Neuronal stem cell (in vitro differentiated cells): ENCODE measurements around the gene ZCCHC24.
A peak's percentile ranks its signal among the peaks of the same experiment; 100 is the strongest.

Experiments
- DNase-seq: peaks from one replicate; pipeline ENCODE4 v3.0.0-alpha.2; 2013; ENCODE audit warnings: low spot score
- H2AFZ ChIP-seq: one replicate; pipeline ENCODE4 v1.6.1; 2013; ENCODE audit warnings: mild to moderate bottlenecking, low read length, inconsistent platforms
- H2AK5ac ChIP-seq: 2 replicates; pipeline ENCODE4 v1.6.1; 2013; ENCODE audit warnings: low read depth, mild to moderate bottlenecking, inconsistent platforms, low read length, moderate library complexity, mixed read lengths
- H2BK120ac ChIP-seq: 2 replicates; pipeline ENCODE4 v1.6.1; 2013; ENCODE audit warnings: low read depth, mild to moderate bottlenecking, inconsistent platforms, low read length, moderate library complexity, mixed read lengths
- H2BK12ac ChIP-seq: one replicate; pipeline ENCODE4 v1.6.1; 2013; ENCODE audit warnings: low read length, inconsistent platforms
- H2BK15ac ChIP-seq: 2 replicates; pipeline ENCODE4 v1.6.1; 2013; ENCODE audit warnings: mild to moderate bottlenecking, low read length, inconsistent platforms, mixed read lengths
- H2BK5ac ChIP-seq: one replicate; pipeline ENCODE4 v1.6.1; 2013; ENCODE audit warnings: inconsistent platforms, mild to moderate bottlenecking, low read length, moderate library complexity
- H3K14ac ChIP-seq: one replicate; pipeline ENCODE4 v1.6.1; 2013; ENCODE audit warnings: low read length, inconsistent platforms
- H3K18ac ChIP-seq: 2 replicates; pipeline ENCODE4 v1.6.1; 2013; ENCODE audit warnings: low read length, inconsistent platforms
- H3K23ac ChIP-seq: 2 replicates; pipeline ENCODE4 v1.6.1; 2013; ENCODE audit warnings: low read depth, mild to moderate bottlenecking, mixed read lengths, low read length, inconsistent platforms; ENCODE audit not compliant: poor library complexity
- H3K27ac ChIP-seq: replicated peaks from 3 replicates; pipeline ENCODE4 v1.5.1; 2013; ENCODE audit warnings: low read length, inconsistent platforms
- H3K27me3 ChIP-seq, 3 experiments: 2 replicates each; pipeline ENCODE4 v1.6.1; 2013; ENCODE audit warnings: low read length in 3 of 3, mild to moderate bottlenecking in 2 of 3, inconsistent platforms in 1 of 3, low read depth in 1 of 3, mixed read lengths in 1 of 3, moderate library complexity in 1 of 3; ENCODE audit not compliant: control insufficient read depth in 3 of 3, insufficient read depth in 3 of 3
- H3K36me3 ChIP-seq, 2 donors: replicated peaks in 1 of 2; 2 replicates each; pipeline ENCODE4 v1.6.1; 2013; ENCODE audit warnings: low read length in 2 of 2; ENCODE audit not compliant: control insufficient read depth in 2 of 2, insufficient read depth in 2 of 2
- H3K4ac ChIP-seq: 2 replicates; pipeline ENCODE4 v1.6.1; 2013; ENCODE audit warnings: inconsistent platforms, mild to moderate bottlenecking, low read length, moderate library complexity
- H3K4me1 ChIP-seq, 2 donors: 1 replicate in 1 of 2; 2 replicates in 1 of 2; pipeline ENCODE4 v1.6.1; 2013; ENCODE audit warnings: low read length in 2 of 2, low read depth in 1 of 2; ENCODE audit not compliant: control insufficient read depth in 2 of 2, insufficient read depth in 1 of 2
- H3K4me2 ChIP-seq: one replicate; pipeline ENCODE4 v1.6.1; 2013; ENCODE audit warnings: mild to moderate bottlenecking, low read length, inconsistent platforms; ENCODE audit not compliant: insufficient read depth, poor library complexity, severe bottlenecking
- H3K4me3 ChIP-seq, 2 donors: 2 replicates each; pipeline ENCODE4 v1.5.1; 2013; ENCODE audit warnings: low read length in 2 of 2, mild to moderate bottlenecking in 2 of 2, inconsistent platforms in 1 of 2, moderate library complexity in 1 of 2
- H3K79me1 ChIP-seq: one replicate; pipeline ENCODE4 v1.6.1; 2013; ENCODE audit warnings: low read depth, mild to moderate bottlenecking, inconsistent platforms, low read length, moderate library complexity
- H3K9ac ChIP-seq: one replicate; pipeline ENCODE4 v1.6.1; 2013; ENCODE audit warnings: mild to moderate bottlenecking, low read depth, low read length, inconsistent platforms; ENCODE audit not compliant: poor library complexity
- H3K9me3 ChIP-seq, 2 donors: replicated peaks in 1 of 2; 2 replicates each; pipeline versions ENCODE3 to v1.6.1; 2013; ENCODE audit warnings: low read length in 2 of 2, mild to moderate bottlenecking in 2 of 2, inconsistent platforms in 1 of 2, low read depth in 1 of 2, mixed read lengths in 1 of 2, moderate library complexity in 1 of 2; ENCODE audit not compliant: control insufficient read depth in 2 of 2, insufficient read depth in 1 of 2
- H4K8ac ChIP-seq: one replicate; pipeline ENCODE4 v1.6.1; 2013; ENCODE audit warnings: low read depth, mild to moderate bottlenecking, inconsistent platforms, low read length, moderate library complexity
- H4K91ac ChIP-seq: one replicate; pipeline ENCODE4 v1.6.1; 2013; ENCODE audit warnings: low read length, low read depth, mild to moderate bottlenecking, inconsistent platforms; ENCODE audit not compliant: poor library complexity
- WGBS, 2 donors: extraction: QIAGEN DNeasy Blood & Tissue Kit; methylation state at CpG; one replicate each; pipeline ENCODE4 v1.1.7; 2013; ENCODE audit warnings: missing lambda C conversion rate in 2 of 2, mixed read lengths in 1 of 2; ENCODE audit not compliant: insufficient read length in 2 of 2, insufficient replicate concordance in 1 of 2; ENCODE audit errors: extremely low coverage in 2 of 2; 5-methylcytosine and 5-hydroxymethylcytosine counted together

ZCCHC24 gene

DNA sequence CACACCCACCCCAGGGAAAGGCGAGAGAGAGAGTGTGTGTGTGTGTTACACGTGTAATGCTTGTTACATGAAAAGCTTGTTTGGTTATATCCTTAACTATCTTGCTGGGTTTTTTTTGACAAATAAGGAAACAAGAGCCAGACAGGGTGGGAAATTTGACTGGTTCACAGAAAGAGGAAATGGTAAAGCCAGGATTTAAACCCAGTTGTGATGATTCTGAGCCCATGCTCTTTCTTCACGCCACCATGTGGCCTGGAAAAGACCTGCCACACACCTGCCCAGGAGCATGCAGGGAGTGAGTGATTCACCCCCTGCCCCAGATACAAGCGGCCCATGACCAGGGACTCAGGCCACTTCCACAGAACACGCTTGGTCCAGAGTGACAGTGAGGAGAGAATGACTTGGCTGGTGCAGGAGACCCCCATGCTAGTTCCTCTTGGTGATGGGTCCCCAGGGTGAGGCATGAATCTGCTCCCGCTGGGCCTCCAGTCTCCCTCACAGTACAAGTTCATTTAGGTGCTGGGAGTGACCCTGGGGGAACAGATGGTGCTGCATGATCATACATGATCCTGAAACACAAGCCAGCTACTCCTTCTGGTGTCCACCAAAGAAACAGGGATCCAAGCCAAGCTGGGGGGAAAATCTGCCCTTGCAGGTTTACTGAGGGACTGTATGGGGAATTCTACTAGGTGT, 45.9 kb upstream of the ZCCHC24 start:
- peak overlapping the region; percentile 40 for H2AK5ac ChIP-seq
- no peak overlapping the region for H3K4ac ChIP-seq
- no peak overlapping the region for H3K23ac ChIP-seq
- DNase-seq, result no peak
- H3K27me3 ChIP-seq, result peaks cover 0 to 22% (median 0%) of the 10 kb centered on the region in 3 experiments
- H2AFZ ChIP-seq, result no peak overlapping the region
- H3K9me3 ChIP-seq, result peaks cover 0 to 2% of the 10 kb centered on the region in 2 donors
- H3K27ac ChIP-seq, result no peak overlapping the region
- no peak overlapping the region for H2BK15ac ChIP-seq
- no peak overlapping the region for H3K14ac ChIP-seq
- no peaks in the 10 kb centered on the region for H3K36me3 ChIP-seq
- no peak overlapping the region for H3K4me2 ChIP-seq
- no peak overlapping the region for H2BK120ac ChIP-seq
- WGBS, 2 donors, result no CpG with 5 or more reads among the region's 6 CpGs
- H3K9ac ChIP-seq, result no peak overlapping the region
- peak overlapping the region; percentile 74 for H3K18ac ChIP-seq
- H2BK5ac ChIP-seq, result no peak overlapping the region
- H3K79me1 ChIP-seq, result no peaks in the 10 kb centered on the region
- H3K4me1 ChIP-seq, result peaks cover 0 to 15% of the 10 kb centered on the region in 2 donors
- no peak overlapping the region for H4K8ac ChIP-seq
- H4K91ac ChIP-seq, result no peak overlapping the region
- no peak overlapping the region for H2BK12ac ChIP-seq
- no peak overlapping the region for H3K4me3 ChIP-seq

DNA sequence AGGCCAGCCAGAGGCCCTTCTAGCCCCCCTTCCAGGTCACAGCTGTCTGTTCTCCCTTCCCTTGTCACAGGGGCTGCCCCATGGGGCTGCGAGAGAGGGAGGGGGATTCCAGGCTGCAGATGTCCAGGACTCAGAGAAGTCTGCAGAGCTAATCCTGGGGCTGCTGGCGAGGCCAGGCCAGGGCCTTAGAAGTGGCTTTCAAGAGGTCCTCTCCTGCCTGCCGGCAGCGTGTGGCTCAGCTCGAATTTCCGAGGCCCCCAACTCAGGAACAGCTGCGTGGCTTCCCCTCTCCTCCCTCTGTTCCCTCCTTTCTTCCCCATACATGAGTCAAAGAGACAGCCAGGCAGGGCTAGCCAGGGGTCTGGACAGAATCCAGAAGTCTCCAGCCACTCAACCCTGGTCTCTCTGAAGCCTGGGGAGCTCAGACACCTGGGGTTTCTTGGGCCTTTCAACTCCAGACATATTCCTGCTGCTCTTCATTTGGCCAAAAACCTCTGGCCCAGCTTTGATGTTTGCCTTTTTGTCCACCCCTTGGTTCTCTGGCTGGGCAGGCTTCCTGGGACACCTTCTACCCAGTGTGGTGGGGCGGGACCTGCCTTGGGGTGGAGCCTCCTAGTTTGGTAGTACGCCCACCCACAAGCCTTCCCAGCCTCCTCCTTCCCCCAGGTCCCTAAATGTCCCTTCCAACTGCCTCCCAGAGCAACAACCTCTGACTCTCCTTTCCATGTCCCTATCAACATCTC, 45.1 kb upstream of the ZCCHC24 start:
- no peak overlapping the region for H3K4me3 ChIP-seq
- DNase-seq, result no peak
- no peak overlapping the region for H3K9ac ChIP-seq
- H2BK15ac ChIP-seq, result no peak overlapping the region
- no peaks in the 10 kb centered on the region for H3K79me1 ChIP-seq
- H3K27me3 ChIP-seq, result peaks cover 0 to 22% (median 0%) of the 10 kb centered on the region in 3 experiments
- H3K4ac ChIP-seq, result no peak overlapping the region
- no CpG with 5 or more reads among the region's 9 CpGs for WGBS, 2 donors
- H3K4me1 ChIP-seq, result peaks cover 0 to 15% of the 10 kb centered on the region in 2 donors
- H3K23ac ChIP-seq, result no peak overlapping the region
- no peak overlapping the region for H2AK5ac ChIP-seq
- H3K14ac ChIP-seq, result no peak overlapping the region
- H3K27ac ChIP-seq, result no peak overlapping the region
- no peak overlapping the region for H4K8ac ChIP-seq
- no peak overlapping the region for H2BK12ac ChIP-seq
- H2BK5ac ChIP-seq, result no peak overlapping the region
- peak overlapping the region; percentile 74 for H3K18ac ChIP-seq
- no peak overlapping the region for H2BK120ac ChIP-seq
- H4K91ac ChIP-seq, result no peak overlapping the region
- H3K9me3 ChIP-seq, result no peaks in the 10 kb centered on the region
- no peak overlapping the region for H2AFZ ChIP-seq
- no peak overlapping the region for H3K4me2 ChIP-seq
- H3K36me3 ChIP-seq, result no peaks in the 10 kb centered on the region

DNA sequence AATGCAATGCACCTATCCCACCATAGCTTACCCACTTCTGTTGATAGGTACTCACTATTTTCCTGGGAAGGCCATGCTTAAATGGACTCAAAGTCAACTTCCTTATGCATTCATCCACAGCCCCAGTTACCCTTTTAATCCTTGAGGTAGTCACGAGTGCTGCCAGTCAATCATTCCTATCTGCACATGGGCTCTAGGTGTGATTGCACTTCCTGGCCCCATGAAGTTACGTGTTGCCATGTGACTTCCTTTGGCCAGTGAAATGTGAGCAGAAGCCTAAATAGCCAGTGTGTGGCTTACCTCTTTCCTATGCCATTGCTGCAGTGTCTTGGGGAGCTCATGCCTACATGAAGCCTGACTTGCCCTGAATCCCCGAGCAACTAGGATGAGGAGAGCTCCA, 43.4 kb upstream of the ZCCHC24 start:
- Histone ChIP-seq H4K8ac (no peak overlapping the region), H3K9me3 (no peaks in the 10 kb centered on the region), H3K27ac (no peak overlapping the region), H2BK120ac (no peak overlapping the region), H3K27me3 (peaks cover 0 to 15% (median 0%) of the 10 kb centered on the region in 3 experiments), H2AK5ac (no peak overlapping the region), H3K4me3 (no peak overlapping the region), H3K4me2 (no peak overlapping the region), H3K18ac (no peak overlapping the region), H3K79me1 (no peaks in the 10 kb centered on the region), H3K36me3 (no peaks in the 10 kb centered on the region), H3K4me1 (peaks cover 3 to 15% of the 10 kb centered on the region in 2 donors), H3K9ac (no peak overlapping the region), H4K91ac (no peak overlapping the region), H2BK15ac (no peak overlapping the region), H2BK12ac (no peak overlapping the region), H3K23ac (no peak overlapping the region), H3K14ac (no peak overlapping the region), H2BK5ac (no peak overlapping the region), H2AFZ (no peak overlapping the region), H3K4ac (no peak overlapping the region)
- no peak for DNase-seq
- no CpG with 5 or more reads among the region's 3 CpGs for WGBS, 2 donors

DNA sequence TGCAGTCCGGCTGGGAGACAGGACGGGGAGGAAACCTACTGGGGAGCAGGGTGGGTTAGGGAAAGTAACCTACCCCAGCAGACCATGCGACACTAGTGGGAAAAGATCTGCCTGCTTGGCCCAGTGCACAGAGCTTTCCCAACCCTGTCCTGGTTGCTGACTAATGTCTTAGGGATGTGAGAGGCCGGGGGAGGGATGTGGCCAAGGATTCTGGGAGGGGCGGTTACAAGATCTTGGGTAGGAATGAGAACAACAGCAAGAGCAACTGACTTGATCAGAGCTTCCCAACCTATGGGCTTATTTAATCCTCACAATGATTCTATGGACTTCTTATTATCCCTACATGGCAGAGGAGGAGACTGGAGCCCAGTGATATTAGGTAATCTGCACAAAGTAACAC, 42.9 kb upstream of the ZCCHC24 start:
- Histone ChIP-seq H3K4ac (no peak overlapping the region), H3K9me3 (no peaks in the 10 kb centered on the region), H2BK120ac (no peak overlapping the region), H3K18ac (peak overlapping the region; percentile 29), H3K79me1 (no peaks in the 10 kb centered on the region), H2BK12ac (no peak overlapping the region), H2BK5ac (no peak overlapping the region), H3K14ac (no peak overlapping the region), H3K36me3 (no peaks in the 10 kb centered on the region), H3K4me3 (no peak overlapping the region), H3K9ac (no peak overlapping the region), H3K27ac (no peak overlapping the region), H4K8ac (no peak overlapping the region), H4K91ac (no peak overlapping the region), H3K23ac (no peak overlapping the region), H2AK5ac (no peak overlapping the region), H3K27me3 (peaks cover 0 to 12% (median 0%) of the 10 kb centered on the region in 3 experiments), H2BK15ac (no peak overlapping the region), H2AFZ (no peak overlapping the region), H3K4me1 (peaks cover 3 to 15% of the 10 kb centered on the region in 2 donors), H3K4me2 (no peak overlapping the region)
- WGBS, 2 donors, result no CpG with 5 or more reads among the region's 5 CpGs
- DNase-seq, result no peak
